PC-3 (cell line): Measurements from ENCODE around the gene PPP1R7. TPM values are rescaled to one million over a fixed set of nuclear protein-coding genes. Genes with fewer than 3 reads are reported as not detected.

Experiments
- ATAC-seq: fragments of 200-7000 bp; cut with Tn5 transposase; 2 replicates; pipeline ENCODE4 v1.9.1; 2020; ENCODE audit warnings: mild to moderate bottlenecking, moderate library complexity
- BruUV-seq: library from RNA; stranded (reverse); fragments of 400-500 nt; replicated peaks from 2 replicates; lab custom pipeline; 2021; lab: Mats Ljungman, UMichigan
- CTCF ChIA-PET: fragments of 300-600 bp; sonication (Branson Sonifier 250); formaldehyde crosslinking; loops from one replicate; lab custom pipeline; 2022; ENCODE audit warnings: antibody characterized with exemption; lab: Charles Lee
- POLR2A ChIA-PET: fragments of 300-600 bp; sonication (Branson Sonifier 250); formaldehyde crosslinking; loops from one replicate; lab custom pipeline; 2022; ENCODE audit warnings: antibody characterized with exemption; ENCODE audit not compliant: unreplicated experiment; lab: Charles Lee
- DNase-seq: peaks from one replicate; pipeline ENCODE4 v3.0.0-alpha.2; 2015
- H2AFZ ChIP-seq: fragments of 300-600 bp; sonication (generic); 2 replicates; pipeline ENCODE4 v1.6.0; 2016; ENCODE audit warnings: antibody characterized with exemption, low read length
- H3F3A ChIP-seq: fragments of 300-600 bp; sonication (generic); one replicate; pipeline ENCODE4 v1.6.0; 2017; ENCODE audit warnings: antibody characterized with exemption, low read length, control low read depth, mild to moderate bottlenecking; ENCODE audit not compliant: unreplicated experiment
- H3K27ac ChIP-seq: fragments of 300-600 bp; sonication (generic); 2 replicates; pipeline ENCODE4 v1.5.1; 2016; ENCODE audit warnings: mild to moderate bottlenecking, low read length
- H3K27me3 ChIP-seq: fragments of 300-600 bp; sonication (generic); 2 replicates; pipeline ENCODE4 v1.6.1; 2016; ENCODE audit warnings: low read length, mixed read lengths
- H3K36me3 ChIP-seq: fragments of 300-600 bp; sonication (generic); 2 replicates; pipeline ENCODE4 v1.6.1; 2016; ENCODE audit warnings: low read depth, mixed run types, low read length, mixed read lengths
- H3K4me1 ChIP-seq: fragments of 300-600 bp; sonication (generic); 2 replicates; pipeline ENCODE4 v1.5.1; 2016; ENCODE audit warnings: low read length; ENCODE audit not compliant: insufficient read depth
- H3K4me2 ChIP-seq: fragments of 300-600 bp; sonication (generic); 2 replicates; pipeline ENCODE4 v1.6.0; 2016; ENCODE audit warnings: low read length
- H3K4me3 ChIP-seq: fragments of 300-600 bp; sonication (generic); 2 replicates; pipeline ENCODE4 v1.5.1; 2016; ENCODE audit warnings: mild to moderate bottlenecking, low read length, mixed read lengths
- H3K79me2 ChIP-seq: fragments of 300-600 bp; sonication (generic); 2 replicates; pipeline ENCODE4 v1.6.1; 2017; ENCODE audit warnings: low read length, mixed read lengths
- H3K9ac ChIP-seq: fragments of 300-600 bp; sonication (generic); 2 replicates; pipeline ENCODE4 v1.6.0; 2016; ENCODE audit warnings: mild to moderate bottlenecking, low read length
- H3K9me2 ChIP-seq: fragments of 300-600 bp; sonication (generic); replicated peaks from 2 replicates; pipeline ENCODE4 v1.6.1; 2016; ENCODE audit warnings: mixed run types, low read length, mixed read lengths
- H3K9me3 ChIP-seq: fragments of 300-600 bp; sonication (generic); 2 replicates; pipeline ENCODE4 v1.6.1; 2016; ENCODE audit warnings: low read length, mixed read lengths
- H4K20me1 ChIP-seq: fragments of 300-600 bp; sonication (generic); 2 replicates; pipeline ENCODE4 v1.6.1; 2016; ENCODE audit warnings: low read length, mixed read lengths
- EZH2 ChIP-seq: fragments of 300-600 bp; sonication (generic); IDR thresholded peaks from one replicate; pipeline ENCODE4 v1.6.1; 2017; ENCODE audit warnings: antibody characterized with exemption, mild to moderate bottlenecking, low read length; ENCODE audit not compliant: unreplicated experiment
- EZH2phosphoT487 ChIP-seq: fragments of 300-600 bp; sonication (generic); IDR thresholded peaks from 2 replicates; pipeline ENCODE4 v1.6.1; 2018; ENCODE audit warnings: mild to moderate bottlenecking, antibody characterized with exemption, low read length, borderline replicate concordance
- intact Hi-C: fragments of 100-400 bp; cut with micrococcal nuclease; formaldehyde crosslinking; loops from 2 replicates; pipeline ENCODE4 v1.9.0; 2023
- total RNA-seq: library from RNA; depleted of rRNA; stranded (reverse); fragments of >200 nt; gene quantifications from 2 replicates; pipeline ENCODE4 v1.2.3, GENCODE V29; 2014
- TF ChIP-seq, protein P1 (sequence below): fragments of 300-600 bp; sonication (generic); conservative IDR thresholded peaks from 2 replicates; pipeline ENCODE4 v1.5.1; 2017; ENCODE audit warnings: antibody characterized with exemption, low read depth, mild to moderate bottlenecking, low read length

PPP1R7 gene
- total RNA-seq, 1 experiment from 2014 or later: 21.4 TPM

DNA sequence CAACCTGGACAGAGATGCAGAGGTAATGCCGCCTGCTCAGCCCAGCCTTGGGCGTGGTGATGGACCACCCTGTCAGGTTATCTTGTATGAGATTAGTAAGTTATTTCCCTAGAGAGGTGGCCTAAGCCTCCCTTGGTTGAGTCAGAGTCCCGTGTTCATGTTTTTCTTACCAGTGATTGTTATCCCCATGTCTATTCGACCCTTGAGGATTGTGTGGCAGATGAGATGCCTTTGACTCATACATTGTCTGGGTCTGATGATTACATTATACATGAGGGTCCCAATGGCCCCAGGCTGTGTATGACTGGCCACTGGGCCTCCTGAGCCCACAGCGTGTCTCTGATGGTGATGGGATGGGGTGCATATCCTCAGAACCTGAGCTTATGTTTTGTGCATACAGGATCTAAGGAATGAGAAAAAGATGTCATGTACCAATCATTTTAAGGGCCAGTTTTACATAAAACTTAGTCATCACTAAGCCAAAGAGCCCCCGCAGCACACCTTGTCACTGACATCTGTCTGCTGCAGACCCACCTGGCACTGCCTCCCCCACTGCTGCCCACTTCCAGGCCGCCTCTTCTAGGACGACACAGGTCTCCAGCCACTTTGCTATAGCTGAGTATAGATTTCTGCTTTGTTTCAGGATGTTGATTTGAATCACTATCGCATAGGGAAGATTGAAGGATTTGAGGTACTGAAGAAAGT, 7.7 kb downstream of the PPP1R7 start:
- BruUV-seq: no TSS peak

DNA sequence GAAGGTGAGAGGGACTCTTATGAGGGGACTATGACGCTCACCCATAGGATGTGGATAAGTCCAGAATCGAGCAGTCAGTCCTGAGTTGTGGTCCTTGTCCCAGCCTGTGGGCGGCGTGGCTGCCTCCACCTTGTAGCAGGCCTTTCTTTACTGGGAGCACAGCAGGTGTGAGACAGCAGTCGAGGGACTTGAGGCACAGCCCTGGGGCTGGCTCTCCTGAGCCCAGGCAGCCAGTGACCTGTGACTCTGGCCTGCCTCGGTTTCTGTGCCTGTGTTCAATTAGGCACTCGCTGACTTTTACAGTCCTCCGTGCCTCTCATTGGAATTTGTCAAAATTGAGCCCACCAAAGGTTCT, 8.3 kb downstream of the PPP1R7 start:
- Histone ChIP-seq H2AFZ (no peak overlapping the region), H4K20me1 (no peaks in the 10 kb centered on the region), H3K36me3 (no peaks in the 10 kb centered on the region), H3K27ac (no peak overlapping the region), H3K4me1 (no peaks in the 10 kb centered on the region), H3K79me2 (no peaks in the 10 kb centered on the region), H3K9me2 (no peaks in the 10 kb centered on the region), H3F3A (no peaks in the 10 kb centered on the region), H3K4me3 (no peak overlapping the region), H3K4me2 (no peak overlapping the region), H3K9me3 (no peaks in the 10 kb centered on the region), H3K9ac (no peak overlapping the region), H3K27me3 (no peaks in the 10 kb centered on the region)
- POLR2A ChIA-PET: no interaction called here
- DNase-seq (no peak), ATAC-seq (no peak)
- no TSS peak for BruUV-seq
- TF ChIP-seq, protein P1, sequence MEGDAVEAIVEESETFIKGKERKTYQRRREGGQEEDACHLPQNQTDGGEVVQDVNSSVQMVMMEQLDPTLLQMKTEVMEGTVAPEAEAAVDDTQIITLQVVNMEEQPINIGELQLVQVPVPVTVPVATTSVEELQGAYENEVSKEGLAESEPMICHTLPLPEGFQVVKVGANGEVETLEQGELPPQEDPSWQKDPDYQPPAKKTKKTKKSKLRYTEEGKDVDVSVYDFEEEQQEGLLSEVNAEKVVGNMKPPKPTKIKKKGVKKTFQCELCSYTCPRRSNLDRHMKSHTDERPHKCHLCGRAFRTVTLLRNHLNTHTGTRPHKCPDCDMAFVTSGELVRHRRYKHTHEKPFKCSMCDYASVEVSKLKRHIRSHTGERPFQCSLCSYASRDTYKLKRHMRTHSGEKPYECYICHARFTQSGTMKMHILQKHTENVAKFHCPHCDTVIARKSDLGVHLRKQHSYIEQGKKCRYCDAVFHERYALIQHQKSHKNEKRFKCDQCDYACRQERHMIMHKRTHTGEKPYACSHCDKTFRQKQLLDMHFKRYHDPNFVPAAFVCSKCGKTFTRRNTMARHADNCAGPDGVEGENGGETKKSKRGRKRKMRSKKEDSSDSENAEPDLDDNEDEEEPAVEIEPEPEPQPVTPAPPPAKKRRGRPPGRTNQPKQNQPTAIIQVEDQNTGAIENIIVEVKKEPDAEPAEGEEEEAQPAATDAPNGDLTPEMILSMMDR: no peak
- CTCF ChIA-PET: no interaction called here
- intact Hi-C loops: no loop called here

More for the DNA sequence above, 7.7 kb downstream of the PPP1R7 start:
- Histone ChIP-seq H3K9me3 (no peaks in the 10 kb centered on the region), H3K4me3 (no peak overlapping the region), H3K9me2 (no peaks in the 10 kb centered on the region), H4K20me1 (no peaks in the 10 kb centered on the region), H2AFZ (no peak overlapping the region), H3K27ac (no peak overlapping the region), H3K36me3 (no peaks in the 10 kb centered on the region), H3K4me2 (no peak overlapping the region), H3F3A (no peaks in the 10 kb centered on the region), H3K27me3 (no peaks in the 10 kb centered on the region), H3K4me1 (no peaks in the 10 kb centered on the region), H3K9ac (no peak overlapping the region), H3K79me2 (no peaks in the 10 kb centered on the region)
- ATAC-seq (no peak), DNase-seq (no peak)
- TF ChIP-seq EZH2: no peak
- TF ChIP-seq, protein P1: no peak
- no peak for TF ChIP-seq EZH2phosphoT487
- CTCF ChIA-PET: no interaction called here
- intact Hi-C loops: no loop called here
- POLR2A ChIA-PET: no interaction called here

DNA sequence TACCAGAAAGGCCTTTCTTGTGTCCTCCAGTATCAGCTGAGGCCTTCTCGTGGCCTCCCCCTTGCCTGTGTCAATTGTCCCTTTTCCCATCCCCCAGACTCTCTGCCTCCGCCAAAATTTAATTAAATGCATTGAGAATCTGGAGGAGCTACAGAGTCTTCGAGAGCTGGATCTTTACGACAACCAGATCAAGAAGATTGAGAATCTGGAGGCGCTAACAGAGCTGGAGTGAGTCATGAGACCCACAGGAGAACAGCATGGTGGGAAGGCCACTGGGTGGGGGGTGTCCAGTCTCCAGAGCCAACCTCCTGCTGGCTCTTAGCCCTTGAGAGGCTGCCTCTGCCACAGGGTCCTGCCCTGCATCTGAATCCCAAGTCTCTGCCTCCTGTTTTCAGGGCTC, 8.8 kb downstream of the PPP1R7 start:
- Histone ChIP-seq H3F3A (no peaks in the 10 kb centered on the region), H3K4me2 (no peak overlapping the region), H2AFZ (no peak overlapping the region), H3K9me2 (no peaks in the 10 kb centered on the region), H3K36me3 (no peaks in the 10 kb centered on the region), H3K4me1 (no peaks in the 10 kb centered on the region), H3K27ac (no peak overlapping the region), H3K4me3 (no peak overlapping the region), H3K79me2 (no peaks in the 10 kb centered on the region), H3K9ac (no peak overlapping the region), H3K27me3 (no peaks in the 10 kb centered on the region), H4K20me1 (no peaks in the 10 kb centered on the region), H3K9me3 (no peaks in the 10 kb centered on the region)
- ATAC-seq (no peak), DNase-seq (no peak)
- TF ChIP-seq, protein P1: no peak
- TF ChIP-seq EZH2 (no peak), EZH2phosphoT487 (no peak)
- intact Hi-C loops: no loop called here
- ChIA-PET POLR2A (no interaction called here), CTCF (no interaction called here)
- BruUV-seq: no TSS peak
